ENCODE results near the gene ITPKC. TPM values are rescaled to one million over a fixed set of nuclear protein-coding genes. Genes with fewer than 3 reads are reported as not detected.
A peak's percentile ranks its signal among the peaks of the same experiment; 100 is the strongest.

The ITPKC gene
- total and polyA plus RNA-seq, 2 of the 13 experiments (the other 11 are each of a cell fraction or from before 2014, with no cell fraction given), result 6.9 to 11.2 TPM

GRCh38 chr19:40754611-40755247 is 37.8 kb downstream of the ITPKC start (continued):
- TF ChIP-seq ZNF407 (CRISPR knock-in tag; IDR thresholded peaks at IDR 0.05; ENCODE audit: not compliant biosample characterization) (no peak), ATF1 (CRISPR knock-in tag; IDR thresholded peaks at IDR 0.05) (no peak), CREB1 (IDR thresholded peaks at IDR 0.05) (no peak), CREB1 (CRISPR knock-in tag; IDR thresholded peaks at IDR 0.05) (no peak), CREB3 (CRISPR knock-in tag; IDR thresholded peaks at IDR 0.05) (no peak), DMTF1 (CRISPR knock-in tag; IDR thresholded peaks at IDR 0.05) (no peak), ELF3 (CRISPR knock-in tag; IDR thresholded peaks at IDR 0.05) (peak; percentile 52; the same call in 1 of the 2 replicates), KLF6 (CRISPR knock-in tag; IDR thresholded peaks at IDR 0.05) (no peak), MAFK (conservative IDR thresholded peaks at IDR 0.05 in 1 of 2, IDR thresholded peaks at IDR 0.05 in 1 of 2; ENCODE audit: low read length in 2 of 2) (no peak), MIER3 (CRISPR knock-in tag; IDR thresholded peaks at IDR 0.05; ENCODE audit: borderline replicate concordance) (no peak), HHEX (CRISPR knock-in tag; IDR thresholded peaks at IDR 0.05) (no peak), ZNF367 (CRISPR knock-in tag; IDR thresholded peaks at IDR 0.05; ENCODE audit: borderline replicate concordance) (no peak), FOXK1 (CRISPR knock-in tag; IDR thresholded peaks at IDR 0.05; ENCODE audit: borderline replicate concordance, low read depth) (no peak), ZBTB2 (CRISPR knock-in tag; IDR thresholded peaks at IDR 0.05; ENCODE audit: low read depth) (no peak)

Data from HepG2 (cell line).